Sigmoid colon (tissue), 7 donors: ENCODE data around the gene MBD4. TPM values are rescaled to one million over a fixed set of nuclear protein-coding genes. Genes with fewer than 3 reads are reported as not detected.

ENCODE experiments used
- DNase-seq: peaks from one replicate; pipeline ENCODE4 v3.0.0-alpha.2; 2019
- H3K27ac ChIP-seq, 4 donors: fragments of 200-600 bp; sonication (generic); one replicate each; pipeline ENCODE4 v1.5.1; 2016 to 2019; ENCODE audit warnings: mild to moderate bottlenecking in 1 of 4
- H3K27me3 ChIP-seq, 3 donors: fragments of 200-600 bp; sonication (generic); one replicate each; pipeline ENCODE4 v1.5.1; 2019; ENCODE audit warnings: mild to moderate bottlenecking in 1 of 3
- H3K36me3 ChIP-seq, 4 donors: fragments of 200-600 bp; sonication (generic); one replicate each; pipeline ENCODE4 v1.5.1; 2016 to 2019
- H3K4me1 ChIP-seq, 4 donors: fragments of 200-600 bp; sonication (generic); one replicate each; pipeline ENCODE4 v1.5.1; 2017 to 2019
- H3K4me3 ChIP-seq, 4 donors: fragments of 200-600 bp; sonication (generic); one replicate each; pipeline ENCODE4 v1.5.1; 2017 to 2019; ENCODE audit warnings: mild to moderate bottlenecking in 2 of 4, moderate library complexity in 1 of 4
- H3K9me3 ChIP-seq, 4 donors: fragments of 200-600 bp in 3 of 4; sonication (generic) in 3 of 4; one replicate each; pipeline versions ENCODE4 v1.5.1 to v1.6.1; 2013 to 2019
- EP300 ChIP-seq, 4 donors: sonication (generic); formaldehyde crosslinking; IDR thresholded peaks; one replicate each; pipeline ENCODE4 v1.6.1; 2017; ENCODE audit warnings: antibody characterized with exemption in 4 of 4
- POLR2A ChIP-seq, 2 donors: fragments of 450-650 bp; IDR thresholded peaks; one replicate each; pipeline ENCODE4 v1.6.1; 2016; ENCODE audit warnings: antibody characterized with exemption in 2 of 2, mild to moderate bottlenecking in 2 of 2, moderate library complexity in 2 of 2
- POLR2AphosphoS5 ChIP-seq, 4 donors: sonication (generic); formaldehyde crosslinking; IDR thresholded peaks; one replicate each; pipeline ENCODE4 v1.6.1; 2017; ENCODE audit warnings: antibody characterized with exemption in 4 of 4
- WGBS, 2 donors: extraction: QIAGEN DNeasy Blood & Tissue Kit; methylation state at CpG; one replicate each; pipeline ENCODE4 v1.1.7; 2013; 5-methylcytosine and 5-hydroxymethylcytosine counted together
- intact Hi-C: fragments of 100-400 bp; cut with DNase I; formaldehyde crosslinking; loops from one replicate; pipeline ENCODE4 v1.15.1; 2023
- polyA plus RNA-seq, 3 donors: library from polyadenylated mRNA; stranded (reverse); fragments of 200-250 nt; gene quantifications; one replicate each; pipeline ENCODE4 v1.2.3, GENCODE V29; 2013
- total RNA-seq, 4 donors: library from RNA; depleted of rRNA; stranded (reverse); fragments of >200 nt; gene quantifications; one replicate each; pipeline ENCODE4 v1.1.0, GENCODE V29; 2016
- TF ChIP-seq, protein P1 (sequence below), 4 experiments: fragments of 450-650 bp in 3 of 4; fragments of 200-600 bp in 1 of 4; IDR thresholded peaks; one replicate each; pipeline ENCODE4 v1.5.1; 2016 to 2019; ENCODE audit warnings: antibody characterized with exemption in 4 of 4, mild to moderate bottlenecking in 3 of 4, moderate library complexity in 2 of 4
- donor health status: healthy with polysubstance abuse.
- donor health status: Bipolar disorder and iron deficiency.
- donor health status: healthy.

Gene MBD4
- total and polyA plus RNA-seq, 7 donors = 11.8 to 21.6 (median 15.8) TPM

DNA sequence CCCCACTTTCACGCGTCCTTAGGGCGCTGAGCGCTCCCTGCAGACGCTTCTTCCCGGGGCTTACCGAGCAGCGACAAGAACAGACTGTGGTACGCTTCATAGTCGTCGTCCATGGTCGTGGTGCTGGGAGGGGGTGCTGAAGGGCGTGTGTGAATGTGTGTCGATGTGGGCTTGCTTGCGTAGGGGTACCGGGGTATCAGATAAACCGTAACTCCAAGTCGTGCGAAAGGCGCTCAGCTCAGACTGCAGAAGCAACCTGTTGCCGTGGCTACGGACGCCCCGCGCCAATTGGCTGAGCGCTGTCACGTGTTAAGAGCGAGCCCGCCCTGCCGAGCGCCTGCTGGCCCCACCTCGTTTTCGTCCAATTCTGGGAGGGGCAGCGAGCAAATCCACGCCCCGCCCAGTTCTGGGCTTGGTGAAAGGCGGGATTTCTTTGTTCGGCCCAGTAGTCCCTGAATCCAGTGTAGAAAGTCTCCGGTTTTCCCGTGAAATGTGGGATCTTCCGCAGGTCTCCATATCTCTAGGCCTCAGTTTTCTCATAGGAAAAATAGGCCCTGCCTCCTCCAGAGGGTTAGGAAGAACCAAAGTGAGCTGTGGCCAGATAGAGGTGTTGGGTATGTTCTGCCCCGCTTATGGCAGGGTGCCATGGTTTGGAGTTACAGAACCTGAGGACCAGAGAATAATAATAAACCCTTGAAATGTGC is 11.2 kb downstream of the MBD4 start, which contains the start of gene EFCAB12:
Gene EFCAB12 (minus strand): TSS at position 261 of the 704 bp plus-strand sequence. CDS start 148 bp downstream, at position 113.
- WGBS, 2 donors = 2 to 5% methylated on average over 42 of the region's 42 CpGs
- peak; percentile 98 for DNase-seq
- peak within 1 kb of the TSS; percentile 66 to 73 (median 68) for H3K27ac ChIP-seq
- H3K27me3 ChIP-seq = no peaks in the 10 kb centered on the region
- TF ChIP-seq EP300 (IDR thresholded peaks at IDR 0.05) (no peak), POLR2AphosphoS5 (IDR thresholded peaks at IDR 0.05) (peak in 3 of 4 donors; percentile 27 to 59 (median 49)), POLR2A (IDR thresholded peaks at IDR 0.05) (no peak)
- H3K36me3 ChIP-seq = peaks cover 15 to 39% (median 16%) of the 10 kb centered on the region in 4 donors
- H3K9me3 ChIP-seq = no peaks in the 10 kb centered on the region
- intact Hi-C loops = no loop called here
- peaks cover 0 to 15% (median 8%) of the 10 kb centered on the region in 4 donors for H3K4me1 ChIP-seq
- H3K4me3 ChIP-seq = peak within 1 kb of the TSS; percentile 28 to 56 (median 52)

GRCh38 chr3:129428007-129428375 is 11.8 kb downstream of the MBD4 start:
- no peak overlapping the region for H3K27ac ChIP-seq

GRCh38 chr3:129425619-129426018 is 14.1 kb downstream of the MBD4 start:
- H3K4me3 ChIP-seq = no peak overlapping the region

More at GRCh38 chr3:129428007-129428375, 11.8 kb downstream of the MBD4 start:
- Histone ChIP-seq H3K27me3 (no peaks in the 10 kb centered on the region), H3K4me1 (peaks cover 0 to 15% (median 8%) of the 10 kb centered on the region in 4 donors), H3K9me3 (no peaks in the 10 kb centered on the region), H3K36me3 (peaks cover 13 to 34% (median 14%) of the 10 kb centered on the region in 4 donors), H3K4me3 (peak overlapping the region; percentile 28 to 56 (median 52))
- intact Hi-C loops = no loop called here
- no peak for DNase-seq
- WGBS, 2 donors = 5 to 15% methylated on average over 8 of the region's 8 CpGs
- TF ChIP-seq, protein P1, sequence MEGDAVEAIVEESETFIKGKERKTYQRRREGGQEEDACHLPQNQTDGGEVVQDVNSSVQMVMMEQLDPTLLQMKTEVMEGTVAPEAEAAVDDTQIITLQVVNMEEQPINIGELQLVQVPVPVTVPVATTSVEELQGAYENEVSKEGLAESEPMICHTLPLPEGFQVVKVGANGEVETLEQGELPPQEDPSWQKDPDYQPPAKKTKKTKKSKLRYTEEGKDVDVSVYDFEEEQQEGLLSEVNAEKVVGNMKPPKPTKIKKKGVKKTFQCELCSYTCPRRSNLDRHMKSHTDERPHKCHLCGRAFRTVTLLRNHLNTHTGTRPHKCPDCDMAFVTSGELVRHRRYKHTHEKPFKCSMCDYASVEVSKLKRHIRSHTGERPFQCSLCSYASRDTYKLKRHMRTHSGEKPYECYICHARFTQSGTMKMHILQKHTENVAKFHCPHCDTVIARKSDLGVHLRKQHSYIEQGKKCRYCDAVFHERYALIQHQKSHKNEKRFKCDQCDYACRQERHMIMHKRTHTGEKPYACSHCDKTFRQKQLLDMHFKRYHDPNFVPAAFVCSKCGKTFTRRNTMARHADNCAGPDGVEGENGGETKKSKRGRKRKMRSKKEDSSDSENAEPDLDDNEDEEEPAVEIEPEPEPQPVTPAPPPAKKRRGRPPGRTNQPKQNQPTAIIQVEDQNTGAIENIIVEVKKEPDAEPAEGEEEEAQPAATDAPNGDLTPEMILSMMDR (IDR thresholded peaks at IDR 0.05) = no peak
- TF ChIP-seq POLR2A (IDR thresholded peaks at IDR 0.05) = no peak
- TF ChIP-seq POLR2AphosphoS5 (IDR thresholded peaks at IDR 0.05) = no peak
- TF ChIP-seq EP300 (IDR thresholded peaks at IDR 0.05) = no peak

DNA sequence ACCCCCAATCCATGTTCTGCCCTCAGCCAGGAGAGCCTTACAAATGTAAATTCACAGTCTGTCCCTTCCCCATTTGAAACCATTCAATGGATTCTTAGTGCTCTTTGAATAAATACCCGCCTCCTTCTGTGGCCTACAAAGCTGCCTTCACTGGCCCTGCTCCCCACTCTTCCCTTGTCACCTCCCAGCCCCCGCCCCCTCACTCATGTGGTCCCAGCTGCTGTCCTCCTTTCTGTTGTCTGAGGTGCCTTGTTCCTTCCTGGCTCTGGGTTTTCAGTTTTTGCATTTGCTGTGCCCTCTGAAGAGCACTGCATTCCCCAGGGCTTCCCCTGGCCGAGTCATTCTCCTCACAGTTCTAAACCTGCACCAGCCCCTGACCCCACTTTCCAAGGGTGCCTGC is 14.5 kb downstream of the MBD4 start:
- Histone ChIP-seq H3K27me3 (no peaks in the 10 kb centered on the region), H3K27ac (no peak overlapping the region), H3K4me3 (no peak overlapping the region), H3K4me1 (peaks cover 0 to 15% (median 8%) of the 10 kb centered on the region in 4 donors), H3K36me3 (peaks cover 0 to 6% (median 0%) of the 10 kb centered on the region in 4 donors), H3K9me3 (no peaks in the 10 kb centered on the region)
- no peak for DNase-seq
- intact Hi-C loops = no loop called here
- TF ChIP-seq POLR2A (IDR thresholded peaks at IDR 0.05) (no peak), EP300 (IDR thresholded peaks at IDR 0.05) (no peak), POLR2AphosphoS5 (IDR thresholded peaks at IDR 0.05) (no peak)
- TF ChIP-seq, protein P1 (IDR thresholded peaks at IDR 0.05) = no peak
- 79 to 89% methylated on average over 3 of the region's 3 CpGs for WGBS, 2 donors

More at GRCh38 chr3:129425619-129426018, 14.1 kb downstream of the MBD4 start:
- H3K27me3 ChIP-seq = no peaks in the 10 kb centered on the region
- no peak overlapping the region for H3K27ac ChIP-seq
- intact Hi-C loops = no loop called here
- no peaks in the 10 kb centered on the region for H3K9me3 ChIP-seq
- TF ChIP-seq, protein P1 (IDR thresholded peaks at IDR 0.05) = no peak
- no peak for TF ChIP-seq POLR2A (IDR thresholded peaks at IDR 0.05)
- TF ChIP-seq POLR2AphosphoS5 (IDR thresholded peaks at IDR 0.05) = no peak
- TF ChIP-seq EP300 (IDR thresholded peaks at IDR 0.05) = no peak
- peaks cover 0 to 15% (median 8%) of the 10 kb centered on the region in 4 donors for H3K4me1 ChIP-seq
- WGBS, 2 donors = 51 to 85% methylated on average over 2 of the region's 2 CpGs
- no peak for DNase-seq
- peaks cover 0 to 10% (median 0%) of the 10 kb centered on the region in 4 donors for H3K36me3 ChIP-seq

DNA sequence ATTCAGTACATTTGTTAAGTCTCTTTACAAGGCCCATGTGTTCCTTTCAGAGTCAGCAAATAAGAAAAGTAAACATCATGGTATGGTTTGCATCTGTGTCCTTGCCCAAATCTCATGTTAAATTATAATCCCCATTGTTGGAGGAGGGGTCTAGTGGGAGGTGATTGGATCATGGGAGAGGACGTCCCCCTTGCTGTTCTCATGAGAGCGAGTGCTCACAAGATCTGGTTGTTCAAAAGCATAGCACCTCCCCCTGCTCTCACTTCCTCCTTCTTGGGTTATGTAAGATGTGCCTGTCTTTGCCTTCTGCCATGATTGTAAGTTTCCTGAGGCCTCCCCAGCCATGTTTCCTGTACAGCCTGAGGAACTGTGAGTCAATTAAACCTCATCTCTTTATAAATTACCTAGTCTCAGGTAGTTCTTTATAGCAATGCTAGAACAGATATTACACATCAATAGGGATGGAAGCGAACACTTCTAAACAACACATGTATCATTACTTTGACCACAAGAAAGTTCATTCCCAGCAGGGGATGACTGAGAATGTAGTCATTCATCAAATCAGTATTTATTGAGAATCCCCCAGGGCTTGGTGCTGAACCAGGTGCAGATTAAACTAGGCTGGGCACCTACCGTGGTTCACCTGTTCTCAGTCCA is 15.4 kb downstream of the MBD4 start:
- Histone ChIP-seq H3K9me3 (no peaks in the 10 kb centered on the region), H3K4me3 (no peak overlapping the region), H3K27ac (no peak overlapping the region), H3K27me3 (no peaks in the 10 kb centered on the region), H3K4me1 (peaks cover 0 to 14% (median 8%) of the 10 kb centered on the region in 4 donors), H3K36me3 (no peaks in the 10 kb centered on the region)
- DNase-seq = no peak
- WGBS, 2 donors = 65 to 71% methylated on average over 4 of the region's 4 CpGs
- TF ChIP-seq EP300 (IDR thresholded peaks at IDR 0.05) (no peak), POLR2A (IDR thresholded peaks at IDR 0.05) (no peak)
- TF ChIP-seq, protein P1 (IDR thresholded peaks at IDR 0.05) = no peak
- intact Hi-C loops = no loop called here
